ENCODE results near the gene CCL4.

Gene CCL4

DNA sequence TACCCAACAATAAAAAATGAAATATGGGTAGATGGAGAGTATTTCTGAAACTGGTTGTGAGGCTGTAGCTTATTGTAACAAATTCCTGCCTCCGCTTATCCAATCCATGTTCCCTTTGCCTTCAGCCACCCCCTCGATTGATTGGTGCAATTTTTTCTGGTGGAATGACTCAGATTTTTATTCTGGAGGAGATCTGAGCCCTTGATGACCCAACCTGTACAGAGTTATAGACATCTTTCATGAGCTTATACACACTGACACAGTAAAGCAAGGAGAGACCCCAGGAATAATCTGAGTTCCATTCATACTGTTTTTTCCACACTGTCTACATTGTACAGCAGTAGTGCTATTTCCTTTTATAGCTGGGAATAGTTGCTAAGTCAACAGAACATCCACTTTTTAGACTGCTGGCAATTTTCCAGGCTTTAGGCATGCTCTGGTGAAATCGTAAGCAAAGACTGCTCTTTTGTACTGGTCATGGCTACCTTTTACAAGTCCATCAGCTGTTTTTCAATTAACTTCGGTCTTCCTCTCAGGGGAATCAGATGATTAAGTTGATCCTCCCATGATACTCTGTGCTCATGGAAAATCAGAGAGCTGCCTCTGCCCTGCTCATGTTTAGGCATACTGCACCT lies 30.1 kb downstream of the CCL4 start:
- TF ChIP-seq, protein P1, sequence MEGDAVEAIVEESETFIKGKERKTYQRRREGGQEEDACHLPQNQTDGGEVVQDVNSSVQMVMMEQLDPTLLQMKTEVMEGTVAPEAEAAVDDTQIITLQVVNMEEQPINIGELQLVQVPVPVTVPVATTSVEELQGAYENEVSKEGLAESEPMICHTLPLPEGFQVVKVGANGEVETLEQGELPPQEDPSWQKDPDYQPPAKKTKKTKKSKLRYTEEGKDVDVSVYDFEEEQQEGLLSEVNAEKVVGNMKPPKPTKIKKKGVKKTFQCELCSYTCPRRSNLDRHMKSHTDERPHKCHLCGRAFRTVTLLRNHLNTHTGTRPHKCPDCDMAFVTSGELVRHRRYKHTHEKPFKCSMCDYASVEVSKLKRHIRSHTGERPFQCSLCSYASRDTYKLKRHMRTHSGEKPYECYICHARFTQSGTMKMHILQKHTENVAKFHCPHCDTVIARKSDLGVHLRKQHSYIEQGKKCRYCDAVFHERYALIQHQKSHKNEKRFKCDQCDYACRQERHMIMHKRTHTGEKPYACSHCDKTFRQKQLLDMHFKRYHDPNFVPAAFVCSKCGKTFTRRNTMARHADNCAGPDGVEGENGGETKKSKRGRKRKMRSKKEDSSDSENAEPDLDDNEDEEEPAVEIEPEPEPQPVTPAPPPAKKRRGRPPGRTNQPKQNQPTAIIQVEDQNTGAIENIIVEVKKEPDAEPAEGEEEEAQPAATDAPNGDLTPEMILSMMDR (IDR thresholded peaks at IDR 0.05), result no peak

GRCh38 chr17:36135465-36135864 lies 31.8 kb downstream of the CCL4 start:
- TF ChIP-seq, protein P1 (IDR thresholded peaks at IDR 0.05), result no peak

- TF ChIP-seq, protein P1 (IDR thresholded peaks at IDR 0.05), result no peak
These were observed 32.4 kb downstream of the CCL4 start for GRCh38 chr17:36136036-36136435.

DNA sequence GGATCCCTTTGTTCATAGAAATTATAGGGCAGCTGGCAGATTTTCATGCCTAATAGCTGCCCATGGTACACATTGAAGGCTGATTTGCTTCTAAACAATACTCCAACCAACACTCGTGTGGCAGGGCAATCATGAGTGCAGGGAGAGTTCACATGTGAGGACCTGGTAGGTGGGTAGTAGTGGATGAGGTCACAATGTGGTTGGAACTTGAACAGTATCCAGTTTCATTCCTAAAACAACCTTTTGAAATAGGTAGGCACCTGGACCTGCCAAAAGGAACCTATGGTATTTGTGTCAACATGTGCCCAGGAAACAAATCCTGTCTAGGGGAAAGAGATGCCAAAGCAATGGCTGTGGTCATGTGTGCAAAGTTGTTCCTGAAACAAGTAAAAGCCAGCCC lies 32.8 kb downstream of the CCL4 start:
- TF ChIP-seq, protein P1 (IDR thresholded peaks at IDR 0.05), result no peak

DNA sequence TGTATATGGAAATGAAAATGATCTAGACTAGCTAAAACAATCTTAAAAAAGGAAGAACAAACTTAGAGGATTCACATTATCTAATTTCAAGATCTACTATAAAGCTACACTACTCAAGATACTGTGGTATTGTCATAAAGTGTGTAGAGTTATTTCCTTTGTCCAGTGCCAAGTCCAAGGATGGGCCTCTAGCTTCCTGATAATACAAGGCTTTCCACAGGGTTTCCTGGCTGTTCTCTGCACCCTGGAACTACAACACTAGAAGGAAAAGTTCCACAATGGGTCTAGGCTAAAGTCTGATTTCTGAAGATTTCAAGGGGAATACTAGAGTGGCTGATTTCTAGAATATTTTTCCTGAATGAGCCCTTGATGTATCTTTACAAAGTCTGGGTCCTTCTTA lies 38.6 kb downstream of the CCL4 start:
- TF ChIP-seq, protein P1 (IDR thresholded peaks at IDR 0.05), result no peak

DNA sequence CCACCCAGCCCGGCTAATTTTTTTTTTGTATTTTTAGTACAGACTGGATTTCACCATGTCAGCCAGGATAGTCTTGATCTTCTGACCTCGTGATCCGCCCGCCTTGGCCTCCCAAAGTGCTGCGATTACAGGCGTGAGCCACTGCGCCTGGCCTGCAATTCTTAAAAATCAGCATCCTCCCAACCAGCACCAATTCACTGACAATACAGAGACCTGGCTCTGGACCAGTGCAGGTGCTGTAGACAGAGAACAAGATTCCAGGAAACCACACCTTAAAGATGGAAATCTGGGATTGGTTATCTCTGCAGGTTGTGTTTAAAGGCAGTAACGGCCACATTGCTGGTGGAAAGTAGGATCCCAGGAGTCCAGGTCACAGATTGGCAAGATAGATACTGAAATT lies 39.2 kb downstream of the CCL4 start:
- TF ChIP-seq, protein P1 (IDR thresholded peaks at IDR 0.05), result no peak

DNA sequence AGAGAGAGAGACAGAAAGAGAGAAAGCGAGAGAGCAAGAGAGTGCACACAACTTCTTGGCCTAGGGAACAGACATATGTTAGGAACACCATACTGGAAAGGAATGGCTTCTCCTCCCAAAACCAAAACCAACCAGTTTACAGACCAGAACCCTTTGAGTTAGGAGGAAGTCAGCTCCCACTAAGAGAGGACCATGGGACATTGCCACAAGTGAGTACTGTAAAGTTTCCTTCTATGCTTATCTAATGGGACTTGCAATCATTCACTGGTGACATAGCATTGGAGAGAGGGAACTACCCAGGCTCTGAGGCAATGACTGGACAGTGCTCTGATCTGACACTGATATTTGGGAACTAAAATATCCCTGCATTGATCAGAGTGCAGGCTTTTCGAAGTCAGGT lies 40.4 kb downstream of the CCL4 start:
- TF ChIP-seq, protein P1 (IDR thresholded peaks at IDR 0.05), result no peak

Measured in LNCAP (cell line).